VCaP (cell line): ENCODE measurements around the gene TMEM238L.
A peak's percentile ranks its signal among the peaks of the same experiment; 100 is the strongest.

Source experiments
- H3K27ac ChIP-seq: fragments of 450-650 bp; 2 replicates; pipeline ENCODE4 v1.5.1; 2017
- TF ChIP-seq, protein P1 (sequence below): fragments of 450-650 bp; conservative IDR thresholded peaks from 2 replicates; pipeline ENCODE4 v1.5.1; 2017; ENCODE audit warnings: mild to moderate bottlenecking, moderate library complexity

Gene TMEM238L

DNA sequence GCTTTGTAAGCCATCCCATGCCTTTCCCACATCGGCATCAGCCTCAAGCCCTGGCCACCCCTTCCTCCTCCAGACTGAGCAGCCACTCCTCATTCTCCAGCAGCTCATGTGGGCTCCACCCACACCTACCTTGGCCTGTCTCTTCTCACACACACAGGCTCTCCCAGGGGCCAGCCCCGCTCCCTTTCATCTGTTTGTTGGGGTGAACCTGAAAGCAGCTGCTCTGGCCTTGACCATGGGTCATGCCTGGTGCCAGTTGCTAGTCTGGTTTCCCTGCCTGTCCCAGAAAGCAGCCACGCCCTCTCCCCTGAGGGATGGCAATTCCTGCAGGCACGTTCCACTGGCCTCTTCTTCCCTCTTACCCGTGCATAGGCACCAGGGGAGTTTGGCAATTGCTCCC lies 11.4 kb upstream of the TMEM238L start:
- H3K27ac ChIP-seq, result no peak overlapping the region
- TF ChIP-seq, protein P1, sequence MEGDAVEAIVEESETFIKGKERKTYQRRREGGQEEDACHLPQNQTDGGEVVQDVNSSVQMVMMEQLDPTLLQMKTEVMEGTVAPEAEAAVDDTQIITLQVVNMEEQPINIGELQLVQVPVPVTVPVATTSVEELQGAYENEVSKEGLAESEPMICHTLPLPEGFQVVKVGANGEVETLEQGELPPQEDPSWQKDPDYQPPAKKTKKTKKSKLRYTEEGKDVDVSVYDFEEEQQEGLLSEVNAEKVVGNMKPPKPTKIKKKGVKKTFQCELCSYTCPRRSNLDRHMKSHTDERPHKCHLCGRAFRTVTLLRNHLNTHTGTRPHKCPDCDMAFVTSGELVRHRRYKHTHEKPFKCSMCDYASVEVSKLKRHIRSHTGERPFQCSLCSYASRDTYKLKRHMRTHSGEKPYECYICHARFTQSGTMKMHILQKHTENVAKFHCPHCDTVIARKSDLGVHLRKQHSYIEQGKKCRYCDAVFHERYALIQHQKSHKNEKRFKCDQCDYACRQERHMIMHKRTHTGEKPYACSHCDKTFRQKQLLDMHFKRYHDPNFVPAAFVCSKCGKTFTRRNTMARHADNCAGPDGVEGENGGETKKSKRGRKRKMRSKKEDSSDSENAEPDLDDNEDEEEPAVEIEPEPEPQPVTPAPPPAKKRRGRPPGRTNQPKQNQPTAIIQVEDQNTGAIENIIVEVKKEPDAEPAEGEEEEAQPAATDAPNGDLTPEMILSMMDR, result no peak

- peak overlapping the region; percentile 25 for H3K27ac ChIP-seq
- TF ChIP-seq, protein P1, result no peak
Observed at GRCh38 chr17:10814075-10814474, 10.2 kb upstream of the TMEM238L start.

GRCh38 chr17:10812674-10813073 lies 8.8 kb upstream of the TMEM238L start:
- TF ChIP-seq, protein P1, result no peak
- no peak overlapping the region for H3K27ac ChIP-seq

DNA sequence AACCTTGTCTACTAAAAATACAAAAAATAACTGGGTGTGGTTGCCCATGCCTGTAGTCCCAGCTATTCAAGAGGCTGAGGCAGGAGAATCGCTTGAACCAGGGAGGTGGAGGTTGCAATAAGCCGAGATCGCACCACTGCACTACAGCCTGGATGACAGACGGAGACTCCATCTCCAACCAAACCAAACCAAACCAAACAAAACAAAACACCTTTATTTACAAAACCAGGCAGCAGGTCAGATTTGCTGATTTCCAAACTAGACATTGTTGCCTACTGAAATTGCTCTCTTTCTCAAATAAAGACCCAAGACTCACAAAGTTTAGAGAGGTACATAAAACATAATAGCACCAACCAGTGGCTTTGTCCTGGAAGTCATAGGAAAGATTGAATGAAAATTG lies 5.7 kb upstream of the TMEM238L start:
- TF ChIP-seq, protein P1, result no peak
- no peak overlapping the region for H3K27ac ChIP-seq

GRCh38 chr17:10807704-10808128 lies 3.8 kb upstream of the TMEM238L start:
- H3K27ac ChIP-seq, result no peak overlapping the region
- TF ChIP-seq, protein P1, result no peak

DNA sequence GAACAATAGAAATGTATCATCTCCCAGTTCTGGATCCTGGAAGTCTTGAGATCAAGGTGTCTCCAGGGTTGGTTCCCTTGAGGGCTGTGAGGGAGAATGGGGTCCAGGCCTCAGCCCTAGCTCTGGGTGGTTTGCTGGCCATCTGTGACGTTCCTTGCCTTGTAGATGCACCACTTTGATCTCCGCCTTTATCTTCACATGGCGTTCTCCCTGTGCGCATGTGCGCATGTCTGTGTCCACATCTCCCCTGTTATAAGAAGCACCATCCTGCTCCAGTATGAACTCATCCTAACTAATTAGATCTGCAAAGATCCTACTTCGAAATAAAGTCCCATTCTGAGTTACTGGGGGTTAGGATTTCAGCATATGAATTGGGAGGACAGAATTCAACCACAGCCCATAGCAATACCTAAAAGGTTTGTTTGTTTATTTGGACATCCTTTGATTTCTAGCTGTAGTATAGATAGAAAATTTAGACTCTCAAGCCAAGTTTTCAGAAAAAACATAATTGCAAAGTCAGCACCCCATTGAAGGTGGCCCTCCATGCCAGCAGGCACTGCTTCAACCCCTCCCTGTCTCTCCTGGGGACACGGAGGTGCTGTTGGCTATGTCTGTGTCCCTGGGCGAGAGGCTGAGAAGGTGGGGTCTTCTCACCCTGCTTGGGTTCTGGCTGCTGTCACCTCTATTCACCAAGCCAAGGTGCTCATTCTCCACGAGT lies 2.8 kb upstream of the TMEM238L start:
- TF ChIP-seq, protein P1, result no peak

DNA sequence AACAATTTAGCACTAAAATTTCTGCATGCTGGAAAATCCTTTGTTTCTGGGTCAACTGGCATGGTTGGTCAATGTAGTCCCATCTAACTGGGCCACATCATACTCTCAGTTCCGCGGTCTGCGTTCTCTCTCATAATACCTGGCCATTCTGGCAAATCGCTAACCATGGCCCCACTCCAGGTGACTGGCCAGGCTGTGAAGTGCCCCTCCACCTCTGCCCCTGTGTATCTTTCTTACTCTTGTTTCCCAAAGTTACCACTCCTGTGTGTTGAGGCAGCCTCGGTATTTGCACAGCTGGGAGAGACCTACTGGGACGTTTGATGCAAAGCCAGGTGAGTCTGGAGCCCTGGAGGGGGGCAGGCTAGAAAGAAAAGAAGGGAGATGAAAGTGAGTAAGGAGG lies 2.0 kb upstream of the TMEM238L start:
- no peak overlapping the region for H3K27ac ChIP-seq
- TF ChIP-seq, protein P1, result no peak

More for the DNA sequence above, 2.8 kb upstream of the TMEM238L start:
- H3K27ac ChIP-seq, result no peak overlapping the region
